Fibroblast of villous mesenchyme (primary cell): ENCODE measurements around the gene SP6. TPM values are rescaled to one million over a fixed set of nuclear protein-coding genes. Genes with fewer than 3 reads are reported as not detected.

Experiments
- DNase-seq: peaks from one replicate; pipeline ENCODE4 v3.0.0-alpha.2; 2010; ENCODE audit warnings: low read depth
- H3K4me3 ChIP-seq: 2 replicates; pipeline ENCODE4 v1.5.1; 2011; ENCODE audit warnings: low read depth, mild to moderate bottlenecking, low read length
- CTCF ChIP-seq: IDR thresholded peaks from 2 replicates; pipeline ENCODE4 v1.5.1; 2012; ENCODE audit warnings: low read depth, mild to moderate bottlenecking, low read length; ENCODE audit not compliant: insufficient read depth
- total RNA-seq: library from RNA; depleted of rRNA; stranded (reverse); fragments of >200 nt; gene quantifications from 2 replicates; pipeline ENCODE4 v1.2.3, GENCODE V29; 2012

SP6 gene
- total RNA-seq, 1 donor = under 0.01 TPM

DNA sequence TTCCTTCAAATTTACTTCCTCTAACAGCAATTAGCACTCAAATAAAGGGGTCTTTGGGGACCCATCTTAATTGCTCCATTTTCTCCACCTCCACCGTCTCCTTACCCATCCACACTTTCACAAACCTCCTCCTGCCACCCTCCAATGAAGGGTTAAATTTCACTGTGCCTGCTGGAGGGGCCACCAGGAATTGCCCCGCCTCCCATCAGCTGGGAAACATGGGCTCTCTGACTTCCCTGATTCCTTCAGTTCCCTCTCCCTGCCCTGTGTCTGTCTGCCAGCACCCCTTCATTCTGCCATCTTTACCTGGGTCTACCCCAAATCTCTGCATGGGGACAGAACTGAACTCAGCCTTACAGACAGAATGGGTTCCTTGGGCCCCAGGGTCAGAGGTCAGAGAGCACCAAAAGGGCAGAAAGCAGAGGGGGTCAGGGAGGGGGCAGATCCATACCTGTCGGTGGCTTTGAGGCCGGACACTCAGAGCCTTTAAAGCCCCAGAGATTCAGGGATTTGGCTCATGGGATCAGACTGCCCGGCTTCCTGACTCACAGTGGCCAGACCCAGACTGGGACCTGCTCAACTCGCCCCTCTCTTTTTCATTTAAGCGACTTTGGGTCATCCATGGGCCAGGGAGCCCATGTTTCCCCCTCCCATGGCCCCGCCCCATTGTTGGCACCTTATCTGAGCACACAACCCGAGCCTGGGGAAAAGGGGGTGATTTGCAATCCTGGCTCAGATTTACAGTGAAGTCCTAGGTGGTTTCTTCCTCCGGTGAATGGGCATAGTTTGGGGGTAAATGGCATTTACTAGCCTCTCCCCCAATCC, 27.5 kb upstream of the SP6 start:
- no peak overlapping the region for H3K4me3 ChIP-seq
- TF ChIP-seq CTCF = no peak
- DNase-seq = no peak

DNA sequence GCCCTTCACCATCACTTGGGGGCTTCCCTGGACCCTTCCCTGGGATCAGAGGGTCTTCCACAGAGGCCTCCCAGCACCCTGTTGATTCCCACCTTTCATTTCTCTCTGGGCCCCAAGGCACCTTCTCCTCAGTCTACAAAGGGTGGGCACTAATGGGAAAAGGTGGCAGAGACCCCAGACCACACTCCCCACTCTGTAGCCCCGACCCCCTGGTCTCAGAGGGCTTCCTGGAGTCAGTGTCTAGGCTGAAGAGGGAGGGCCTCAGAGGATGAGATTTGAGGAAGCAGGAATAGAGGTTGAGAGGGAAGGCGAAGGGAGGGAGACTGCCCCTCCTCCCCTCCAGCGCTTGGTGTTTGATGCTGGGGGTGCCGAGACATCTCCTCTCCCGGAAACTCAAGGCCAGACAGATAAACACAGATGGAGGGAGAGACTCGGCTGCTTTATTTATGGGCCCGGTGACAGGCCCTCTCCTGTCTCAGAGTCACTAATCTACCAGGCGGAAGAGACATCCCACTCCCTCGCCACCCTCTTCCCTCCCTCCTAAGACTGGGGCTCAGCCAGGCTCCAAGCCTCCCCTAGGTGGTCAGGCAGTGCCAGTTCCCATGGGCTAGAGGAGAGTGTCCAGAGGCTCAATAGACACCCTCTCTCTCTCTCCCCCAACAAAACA, 26.5 kb upstream of the SP6 start:
- TF ChIP-seq CTCF = no peak

DNA sequence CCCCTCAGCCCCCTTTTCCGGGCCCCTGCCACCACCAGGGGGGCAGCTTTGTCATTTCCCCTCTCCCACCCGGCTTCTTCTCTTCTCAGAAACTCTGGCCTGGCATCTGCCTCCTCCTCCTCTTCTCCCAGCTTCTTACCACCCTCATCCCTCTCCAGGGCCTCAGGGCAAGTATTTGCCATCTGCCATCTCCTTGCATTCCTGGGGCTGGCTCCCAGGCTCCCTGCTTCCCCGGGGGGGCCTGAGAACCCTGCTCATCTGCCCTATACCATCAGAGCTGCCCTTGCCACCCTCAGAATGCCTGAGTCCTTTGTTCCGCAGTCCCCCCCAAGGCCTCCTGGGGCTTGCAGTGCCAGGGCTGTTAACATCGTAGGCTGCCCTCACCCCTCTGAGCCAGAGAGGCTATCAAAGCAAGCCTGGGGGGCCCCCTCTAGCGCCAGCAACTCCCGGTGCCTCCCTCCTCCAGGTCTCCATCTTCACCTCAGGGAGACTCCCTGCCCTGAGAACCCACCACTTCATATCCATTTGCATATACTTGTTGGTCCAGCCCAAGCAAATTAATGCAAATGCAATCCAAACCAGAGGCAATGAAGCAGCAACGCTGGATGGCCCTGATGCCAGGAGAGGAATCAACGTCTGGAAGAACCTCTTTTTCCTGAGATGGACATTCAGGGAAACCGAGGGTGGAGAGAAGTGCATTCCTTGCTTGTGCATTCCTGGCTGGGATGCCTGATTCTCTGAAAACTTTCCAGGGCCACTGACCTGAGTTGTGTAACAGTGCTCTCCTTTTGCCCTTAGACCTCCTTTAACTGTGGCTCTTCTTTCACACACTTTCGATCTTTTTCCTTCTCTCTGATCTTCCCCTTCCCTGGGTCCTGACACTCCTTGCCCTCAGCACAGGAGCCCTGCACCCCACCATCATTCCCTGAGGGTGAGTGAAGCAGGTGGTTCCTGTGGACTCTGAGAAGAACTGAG, 24.3 kb upstream of the SP6 start:
- DNase-seq = no peak
- no peak overlapping the region for H3K4me3 ChIP-seq
- no peak for TF ChIP-seq CTCF

More for the DNA sequence above, 26.5 kb upstream of the SP6 start:
- H3K4me3 ChIP-seq = no peak overlapping the region
- peak; percentile 50 for DNase-seq

GRCh38 chr17:47873200-47874090, 22.5 kb upstream of the SP6 start:
- TF ChIP-seq CTCF = no peak
- no peak overlapping the region for H3K4me3 ChIP-seq
- DNase-seq = no peak

GRCh38 chr17:47872651-47873161, 21.7 kb upstream of the SP6 start:
- H3K4me3 ChIP-seq = no peak overlapping the region
- no peak for TF ChIP-seq CTCF
- no peak for DNase-seq
